IPS-NIHi7 (cell line): ENCODE results near the gene LONP2.
"Not testable (repeated sequence)": the region's sequence is repeated elsewhere in the genome, so short reads cannot be mapped to it uniquely, and the experiment has no call there.

Experiments used
- DNase-seq: peaks from one replicate; pipeline ENCODE4 v3.0.0; 2012; ENCODE audit warnings: mixed read lengths; ENCODE audit errors: extremely low spot score

The LONP2 gene

GRCh38 chr16:48291754-48292153, 47.7 kb downstream of the LONP2 start:
- DNase-seq = no peak

- DNase-seq = no peak
Measured at GRCh38 chr16:48292452-48292851, 48.4 kb downstream of the LONP2 start.

DNA sequence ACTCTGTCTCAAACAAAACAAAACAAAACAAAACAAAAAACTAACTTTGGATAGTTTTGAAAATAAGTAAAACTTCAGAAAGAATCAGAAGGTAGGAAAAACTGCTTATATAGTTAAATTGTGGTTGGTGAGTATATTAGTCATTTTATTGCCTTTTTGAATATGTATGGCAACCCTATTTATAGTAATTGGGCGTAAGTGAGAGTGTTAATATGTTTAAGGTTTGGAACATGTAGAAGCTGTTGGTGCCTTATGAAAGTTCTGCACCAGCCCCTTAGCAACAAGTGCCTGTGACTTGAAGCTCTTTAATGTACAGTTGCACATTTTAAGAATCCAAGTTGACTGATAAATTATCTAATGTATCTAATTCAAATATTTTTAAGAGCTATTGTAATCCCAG, 50.6 kb downstream of the LONP2 start:
- no peak for DNase-seq

- no peak for DNase-seq
Measured at GRCh38 chr16:48295488-48296281, 51.6 kb downstream of the LONP2 start.

- DNase-seq = no peak
Measured at GRCh38 chr16:48299471-48299870, 55.4 kb downstream of the LONP2 start.

GRCh38 chr16:48300391-48300856, 56.3 kb downstream of the LONP2 start:
- no peak for DNase-seq

DNA sequence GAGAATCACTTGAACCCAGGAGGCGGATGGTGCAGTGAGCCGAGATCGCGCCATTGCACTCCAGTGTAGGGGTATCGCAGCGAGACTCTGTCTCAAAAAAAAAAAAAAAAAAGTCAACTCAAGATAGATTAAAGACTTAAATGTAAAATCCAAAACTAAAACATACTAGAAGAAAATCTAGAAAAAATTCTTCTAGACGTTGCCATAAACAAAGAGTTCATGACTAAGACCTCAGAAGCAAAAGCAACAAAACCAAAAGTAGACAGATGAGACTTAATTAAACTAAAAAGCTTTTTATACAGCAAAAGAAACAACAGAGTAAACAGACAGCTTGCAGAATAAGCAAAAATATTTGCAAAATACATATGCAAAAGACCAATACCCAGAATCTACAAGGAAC, 64.4 kb downstream of the LONP2 start:
- DNase-seq = no peak

- no peak for DNase-seq
Measured at GRCh38 chr16:48310908-48311641, 67.0 kb downstream of the LONP2 start.

- not testable (repeated sequence) for DNase-seq
Measured at GRCh38 chr16:48313905-48314304, 69.8 kb downstream of the LONP2 start.

DNA sequence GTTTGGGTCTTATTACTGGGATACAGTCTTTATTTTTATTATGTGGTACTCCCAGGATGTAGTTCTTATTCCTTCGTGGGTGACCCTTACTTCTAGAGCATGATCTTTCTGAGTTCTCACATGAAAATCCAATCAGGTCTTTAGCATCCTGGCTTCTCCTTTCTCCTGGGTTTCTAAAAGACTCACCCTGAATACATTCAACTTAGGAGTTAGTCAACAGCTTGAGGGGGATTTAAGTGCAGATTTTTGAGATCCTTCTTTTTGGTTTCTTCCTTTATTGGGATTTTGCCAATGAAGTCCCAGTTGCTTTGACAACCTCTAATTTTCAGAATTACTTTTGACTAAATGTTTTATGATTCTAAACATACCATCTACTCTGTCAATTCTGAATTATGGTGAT, 72.9 kb downstream of the LONP2 start:
- no peak for DNase-seq

DNA sequence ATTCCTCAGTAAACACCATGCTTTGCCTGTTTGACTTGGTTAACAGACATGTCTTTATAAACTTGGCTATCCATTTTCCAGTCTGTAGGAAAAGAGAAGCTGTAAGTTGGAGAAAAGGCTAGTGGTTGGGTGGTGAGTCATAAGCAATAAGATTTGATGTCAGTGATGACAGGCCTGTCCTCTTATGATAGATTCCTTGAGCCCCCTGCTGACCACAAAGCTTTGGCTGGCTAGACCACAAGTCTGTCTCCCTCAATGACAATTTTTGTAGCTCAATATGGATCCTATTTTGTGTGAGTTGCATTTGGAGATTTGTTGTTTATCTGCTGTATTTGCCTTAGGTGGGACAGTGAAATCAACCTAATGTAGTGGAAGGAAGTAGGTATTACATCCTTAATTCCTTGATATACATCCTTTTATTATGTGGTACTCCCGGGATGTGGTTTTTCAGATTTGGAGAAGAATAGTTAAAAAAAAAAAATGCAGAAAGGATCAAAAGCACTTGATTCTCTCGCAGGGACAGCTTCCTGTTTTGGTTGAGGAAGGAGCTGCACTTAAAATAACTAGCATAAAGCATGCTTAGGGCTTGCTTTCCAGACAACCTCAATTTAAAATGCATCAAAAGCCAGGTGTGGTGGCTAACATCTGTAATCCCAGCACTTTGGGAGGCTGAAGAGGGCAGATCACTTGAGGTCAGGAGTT, 73.7 kb downstream of the LONP2 start:
- no peak for DNase-seq

GRCh38 chr16:48318630-48319029, 74.5 kb downstream of the LONP2 start:
- peak; percentile 40 for DNase-seq

DNA sequence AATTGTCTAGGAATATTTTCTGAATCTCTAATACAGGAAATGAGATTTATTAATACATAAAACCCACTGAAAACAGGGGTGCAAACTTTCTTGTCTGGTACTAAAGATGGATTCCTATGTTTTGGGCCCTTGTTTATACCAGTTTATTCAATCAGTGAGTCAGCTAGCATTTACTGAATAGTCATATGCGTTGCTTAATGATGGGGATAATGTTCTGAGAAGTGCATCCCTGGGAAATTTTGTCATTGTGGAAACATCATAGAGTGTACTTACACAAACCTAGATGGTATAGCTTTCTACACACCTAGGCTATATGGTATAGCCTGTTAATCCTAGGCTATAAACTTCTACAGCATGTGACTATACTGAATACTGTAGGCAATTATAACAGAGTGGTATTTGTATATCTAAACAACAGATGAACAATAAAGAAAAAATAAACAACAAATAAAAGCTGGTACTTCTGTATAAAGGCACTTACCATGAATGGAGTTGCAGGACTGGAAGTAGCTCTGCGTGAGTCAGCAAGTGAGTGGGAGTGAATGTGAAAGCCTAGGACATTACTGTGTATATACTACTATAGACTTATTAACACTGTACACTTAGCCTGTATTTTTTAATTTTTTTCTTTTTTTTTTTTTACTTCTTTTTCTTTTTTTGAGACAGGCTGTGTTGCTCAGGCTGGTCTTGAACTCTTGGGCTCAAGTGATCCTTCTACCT, 77.4 kb downstream of the LONP2 start:
- no peak for DNase-seq

DNA sequence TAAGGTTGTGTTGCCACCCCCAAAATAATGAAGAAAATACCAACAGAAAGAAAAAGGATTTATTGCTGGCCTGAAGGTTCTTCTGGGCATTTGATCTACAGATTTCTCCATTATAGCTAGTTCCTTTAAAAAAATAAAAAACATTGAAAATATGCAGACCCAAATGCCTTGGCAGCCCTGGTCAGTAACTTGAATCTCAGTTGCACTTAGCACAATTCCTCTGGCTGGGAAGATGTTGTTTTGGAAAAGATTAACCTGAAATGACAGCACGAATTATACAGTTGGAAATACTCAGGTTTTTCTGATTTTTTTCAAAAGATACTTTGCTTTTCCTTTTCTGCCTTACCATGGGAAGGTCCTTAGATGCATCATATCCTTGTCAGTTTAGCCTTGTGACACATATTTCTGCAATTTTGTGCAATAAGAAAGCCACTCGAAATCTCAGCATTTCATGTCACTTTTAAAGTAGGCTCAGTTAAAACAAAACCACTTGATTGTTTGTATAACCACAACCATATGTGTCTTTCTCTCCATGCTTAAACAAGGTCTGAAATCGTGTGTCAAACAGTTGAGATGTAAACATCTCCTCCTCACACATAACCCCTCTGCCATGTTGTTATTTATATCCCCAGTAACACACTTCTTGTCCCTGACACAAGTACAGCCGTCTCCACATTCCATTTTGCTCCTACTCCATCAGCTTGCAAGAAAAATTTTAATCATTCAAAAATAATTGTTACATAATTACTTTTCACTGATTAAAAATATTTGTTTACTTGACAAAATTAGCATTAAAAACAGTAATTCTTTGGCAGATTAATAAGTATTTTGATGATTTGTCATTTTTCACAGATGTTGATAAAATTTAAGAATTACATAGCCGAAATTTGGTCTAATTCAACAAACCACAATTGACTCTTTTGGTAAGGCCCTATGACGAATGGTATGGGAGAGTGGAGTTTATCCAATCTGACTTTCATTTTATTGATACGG, 80.0 kb downstream of the LONP2 start:
- DNase-seq = no peak

- DNase-seq = no peak
Measured at GRCh38 chr16:48326915-48327314, 82.8 kb downstream of the LONP2 start.

DNA sequence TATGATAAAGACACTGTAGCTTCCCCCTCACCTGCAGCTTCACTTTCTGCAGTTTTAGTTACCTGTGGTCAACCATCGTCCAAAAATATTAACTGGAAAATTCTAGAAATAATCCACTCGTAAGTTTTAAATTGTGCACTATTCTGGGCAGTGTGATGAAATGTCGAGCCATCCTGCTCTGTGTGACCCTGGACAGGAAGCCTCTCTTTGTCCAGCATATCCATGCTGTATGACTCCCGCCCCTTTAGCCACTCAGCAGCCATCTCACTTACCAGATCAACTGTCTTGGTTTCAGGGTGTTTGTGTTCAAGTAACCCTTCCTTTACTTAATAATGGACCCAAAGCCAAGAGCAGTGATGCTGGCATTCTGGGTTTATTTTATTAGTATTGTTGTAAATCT, 85.0 kb downstream of the LONP2 start:
- DNase-seq = no peak

GRCh38 chr16:48330189-48330840, 86.2 kb downstream of the LONP2 start:
- no peak for DNase-seq

GRCh38 chr16:48330841-48331192, 86.7 kb downstream of the LONP2 start:
- no peak for DNase-seq

- DNase-seq = no peak
Measured at GRCh38 chr16:48332978-48333377, 88.9 kb downstream of the LONP2 start.

DNA sequence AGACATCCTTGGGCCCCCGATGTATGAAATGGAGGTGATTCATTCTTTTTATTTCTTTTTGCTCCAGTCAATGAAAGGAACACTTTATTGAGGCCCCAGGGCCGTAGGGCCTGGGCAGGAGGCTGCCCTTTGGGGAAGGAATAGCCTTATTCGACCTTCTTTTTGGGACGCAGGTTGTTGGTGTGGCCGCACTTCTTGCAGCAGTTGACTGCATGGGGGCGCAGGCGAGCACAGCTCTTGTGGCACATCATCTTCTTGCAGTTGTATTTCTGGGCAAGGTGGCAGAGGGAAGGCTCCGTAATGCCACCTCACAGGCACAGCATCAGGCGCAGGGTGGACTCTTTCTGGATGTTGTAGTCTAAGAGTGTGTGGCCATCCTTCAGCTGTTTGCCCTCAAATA, 90.2 kb downstream of the LONP2 start:
- peak; percentile 35 for DNase-seq
